Suprapubic skin (tissue), 4 donors: Measurements from ENCODE around the gene ATP6V1E1. TPM values are rescaled to one million over a fixed set of nuclear protein-coding genes. Genes with fewer than 3 reads are reported as not detected.

Experiments
- DNase-seq, 2 donors: peaks; one replicate each; pipeline ENCODE4 v3.0.0-alpha.2; 2019; ENCODE audit warnings: low spot score in 2 of 2
- H3K27ac ChIP-seq: fragments of 200-600 bp; sonication (generic); one replicate; pipeline ENCODE4 v1.5.1; 2019
- H3K27me3 ChIP-seq: fragments of 200-600 bp; sonication (generic); one replicate; pipeline ENCODE4 v1.5.1; 2019
- H3K36me3 ChIP-seq: fragments of 200-600 bp; sonication (generic); one replicate; pipeline ENCODE4 v1.5.1; 2019
- H3K4me1 ChIP-seq: fragments of 200-600 bp; sonication (generic); one replicate; pipeline ENCODE4 v1.5.1; 2019
- H3K4me3 ChIP-seq: fragments of 200-600 bp; sonication (generic); one replicate; pipeline ENCODE4 v1.5.1; 2019; ENCODE audit warnings: mild to moderate bottlenecking
- H3K9me3 ChIP-seq: fragments of 200-600 bp; sonication (generic); one replicate; pipeline ENCODE4 v1.5.1; 2019
- CTCF ChIP-seq, 2 donors: fragments of 200-600 bp in 1 of 2; fragments of 450-650 bp in 1 of 2; sonication (generic) in 1 of 2; IDR thresholded peaks; one replicate each; pipeline ENCODE4 v1.5.1; 2016 to 2019; ENCODE audit warnings: antibody characterized with exemption in 2 of 2, mild to moderate bottlenecking in 1 of 2, moderate library complexity in 1 of 2
- EP300 ChIP-seq: sonication (generic); formaldehyde crosslinking; IDR thresholded peaks from one replicate; pipeline ENCODE4 v1.6.1; 2017; ENCODE audit warnings: antibody characterized with exemption
- POLR2A ChIP-seq, 2 donors: fragments of 450-650 bp; IDR thresholded peaks; one replicate each; pipeline ENCODE4 v1.6.1; 2017; ENCODE audit warnings: antibody characterized with exemption in 2 of 2, mild to moderate bottlenecking in 2 of 2, moderate library complexity in 2 of 2
- POLR2AphosphoS5 ChIP-seq, 3 donors: sonication (generic); formaldehyde crosslinking; IDR thresholded peaks; one replicate each; pipeline ENCODE4 v1.6.1; 2017; ENCODE audit warnings: antibody characterized with exemption in 3 of 3
- whole genome bisulfite sequencing: methylation state at CpG from one replicate; pipeline ENCODE4 v1.1.5; 2018; 5-methylcytosine and 5-hydroxymethylcytosine counted together
- total RNA-seq, 4 donors: library from RNA; depleted of rRNA; stranded (reverse); fragments of >200 nt; gene quantifications; one replicate each; pipeline ENCODE4 v1.1.0, GENCODE V29; 2016

Gene ATP6V1E1
- total RNA-seq, 4 donors from 2014 or later, result 106 to 128 (median 115) TPM

DNA sequence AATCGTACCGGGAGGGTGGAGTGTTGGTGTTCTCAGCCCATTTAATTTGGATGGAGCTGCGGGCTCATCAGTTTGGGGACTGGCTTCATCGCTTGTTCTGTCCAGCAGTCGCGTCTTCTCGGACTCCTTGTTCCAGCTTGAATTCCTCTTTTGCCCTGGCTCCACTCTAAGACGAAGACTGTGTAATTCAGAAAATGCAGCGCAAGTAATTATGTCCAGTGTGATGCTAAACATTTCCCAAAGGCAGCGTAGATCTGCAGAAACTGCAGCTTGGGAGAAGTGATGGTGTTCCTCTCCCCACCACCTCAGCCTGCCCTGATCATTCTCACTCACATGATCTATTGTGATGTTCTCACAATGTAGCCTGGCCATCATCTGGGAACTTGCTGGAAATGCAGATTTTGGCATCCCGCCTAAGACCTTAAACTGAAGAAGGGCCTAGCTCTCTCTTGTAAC, 64.6 kb downstream of the ATP6V1E1 start:
- Histone ChIP-seq H3K9me3 (no peaks in the 10 kb centered on the region), H3K27ac (peak overlapping the region; percentile 77), H3K4me1 (peaks cover 17% of the 10 kb centered on the region), H3K27me3 (no peaks in the 10 kb centered on the region), H3K36me3 (no peaks in the 10 kb centered on the region), H3K4me3 (peak overlapping the region; percentile 9)
- no peak for DNase-seq
- TF ChIP-seq CTCF (IDR thresholded peaks at IDR 0.05) (no peak), EP300 (peak; percentile 78), POLR2AphosphoS5 (IDR thresholded peaks at IDR 0.05) (no peak), POLR2A (IDR thresholded peaks at IDR 0.05) (no peak)
- WGBS, result 76% methylated on average over 11 of the region's 11 CpGs

DNA sequence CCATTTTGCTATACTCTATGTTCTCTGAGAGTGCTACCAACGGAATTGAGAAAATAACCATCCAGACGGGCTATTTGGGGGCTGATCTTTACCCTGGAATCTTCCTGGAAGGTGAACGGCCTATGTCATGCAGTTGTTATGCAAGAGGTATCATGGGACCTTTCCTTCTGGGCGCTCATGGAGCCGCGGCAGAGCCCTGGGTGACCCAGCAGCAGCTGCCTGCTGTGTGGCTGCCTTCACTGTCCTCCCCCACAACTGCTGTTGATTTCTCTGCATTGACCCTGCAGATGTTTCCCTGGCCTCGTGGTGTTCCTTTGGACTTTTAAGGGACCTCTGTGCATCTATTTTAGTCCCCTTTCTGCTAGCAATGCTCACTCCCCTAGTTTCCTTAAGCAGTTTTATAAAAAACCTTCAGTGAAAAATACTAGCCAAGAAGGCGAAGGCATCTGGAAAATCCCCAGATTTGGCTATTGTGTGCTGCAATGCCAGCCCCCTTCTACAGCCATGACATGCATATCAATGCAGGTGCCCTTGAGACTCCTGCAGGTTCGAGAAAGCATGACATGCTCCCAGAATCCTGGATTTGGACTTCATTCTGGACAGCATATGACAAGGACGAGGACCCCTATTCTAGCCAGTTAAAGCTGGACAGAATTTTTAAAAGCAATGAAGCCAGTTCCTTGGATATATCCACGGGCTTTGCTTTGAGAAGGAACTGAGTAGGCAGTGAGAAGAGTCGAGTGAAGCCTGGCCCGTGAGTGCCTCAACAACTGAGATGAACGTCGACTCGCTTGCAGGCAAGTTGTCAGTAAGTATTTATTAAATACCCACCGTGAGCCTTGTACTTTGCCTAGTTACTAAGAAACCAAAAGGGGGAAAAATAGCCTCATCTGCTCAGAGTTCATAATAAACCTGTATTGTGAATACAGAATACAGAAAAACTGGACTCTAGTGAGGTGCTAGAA, 65.4 kb downstream of the ATP6V1E1 start, which contains the start of gene SLC25A18:
SLC25A18 (plus strand) TSS at position 593 of the 965 bp plus-strand sequence. CDS start 16,447 bp downstream, outside the sequence.
- H3K27ac ChIP-seq, result peak within 1 kb of the TSS; percentile 77
- peak within 1 kb of the TSS; percentile 9 for H3K4me3 ChIP-seq
- DNase-seq, result no peak
- no peak for TF ChIP-seq POLR2A (IDR thresholded peaks at IDR 0.05)
- no peak for TF ChIP-seq EP300
- no peak for TF ChIP-seq CTCF (IDR thresholded peaks at IDR 0.05)
- TF ChIP-seq POLR2AphosphoS5 (IDR thresholded peaks at IDR 0.05), result peak in 1 of 3 donors; percentile 5
- H3K4me1 ChIP-seq, result peaks cover 17% of the 10 kb centered on the region
- no peaks in the 10 kb centered on the region for H3K36me3 ChIP-seq
- WGBS, result 66% methylated on average over 17 of the region's 17 CpGs
- H3K27me3 ChIP-seq, result no peaks in the 10 kb centered on the region
- no peaks in the 10 kb centered on the region for H3K9me3 ChIP-seq

- no peak for TF ChIP-seq EP300
- TF ChIP-seq CTCF (IDR thresholded peaks at IDR 0.05), result no peak
- TF ChIP-seq POLR2A (IDR thresholded peaks at IDR 0.05), result no peak
- no peak for TF ChIP-seq POLR2AphosphoS5 (IDR thresholded peaks at IDR 0.05)
- DNase-seq, result no peak
- Histone ChIP-seq H3K4me3 (no peak overlapping the region), H3K36me3 (no peaks in the 10 kb centered on the region), H3K4me1 (peaks cover 10% of the 10 kb centered on the region), H3K27ac (no peak overlapping the region), H3K27me3 (no peaks in the 10 kb centered on the region), H3K9me3 (no peaks in the 10 kb centered on the region)
- WGBS, result 96% methylated on average over 10 of the region's 10 CpGs
Observed at GRCh38 chr22:17559188-17559587, 69.4 kb downstream of the ATP6V1E1 start.

GRCh38 chr22:17554814-17555213, 73.7 kb downstream of the ATP6V1E1 start:
- 86% methylated on average over 4 of the region's 4 CpGs for WGBS

More at GRCh38 chr22:17554814-17555213, 73.7 kb downstream of the ATP6V1E1 start:
- no peak for TF ChIP-seq POLR2A (IDR thresholded peaks at IDR 0.05)
- no peak for TF ChIP-seq POLR2AphosphoS5 (IDR thresholded peaks at IDR 0.05)
- TF ChIP-seq EP300, result no peak
- no peak for TF ChIP-seq CTCF (IDR thresholded peaks at IDR 0.05)
- H3K4me3 ChIP-seq, result no peak overlapping the region
- H3K27me3 ChIP-seq, result no peaks in the 10 kb centered on the region
- H3K36me3 ChIP-seq, result no peaks in the 10 kb centered on the region
- H3K9me3 ChIP-seq, result no peaks in the 10 kb centered on the region
- DNase-seq, result no peak
- H3K27ac ChIP-seq, result no peak overlapping the region
- H3K4me1 ChIP-seq, result no peaks in the 10 kb centered on the region
